ENCODE data around the gene PCGF3.

- TF ChIP-seq CTCF (IDR thresholded peaks at IDR 0.05) = no peak
- TF ChIP-seq POLR2A (IDR thresholded peaks at IDR 0.05) = no peak
Measured at GRCh38 chr4:791252-791897, 85.7 kb downstream of the PCGF3 start.

All from right lobe of liver (tissue), 4 donors.